HepG2 (cell line): Measurements from ENCODE around the gene CFAP119. TPM values are rescaled to one million over a fixed set of nuclear protein-coding genes. Genes with fewer than 3 reads are reported as not detected.
A peak's percentile ranks its signal among the peaks of the same experiment; 100 is the strongest.

Source experiments
- BORCS8-MEF2B ChIP-seq: sonication (generic); formaldehyde crosslinking; IDR thresholded peaks from 2 replicates; pipeline ENCODE4 v1.8.0; 2022; ENCODE audit warnings: mild to moderate bottlenecking, missing genetic modification reagents
- ELF4 ChIP-seq: sonication (generic); formaldehyde crosslinking; IDR thresholded peaks from 2 replicates; pipeline ENCODE4 v1.5.0; 2020; ENCODE audit warnings: missing genetic modification reagents, mild to moderate bottlenecking, moderate library complexity, borderline replicate concordance
- HOXA7 ChIP-seq: sonication (generic); formaldehyde crosslinking; IDR thresholded peaks from 2 replicates; pipeline ENCODE4 v1.8.1; 2022; ENCODE audit warnings: mild to moderate bottlenecking, missing genetic modification reagents, moderate library complexity
- HOXD1 ChIP-seq: sonication (generic); formaldehyde crosslinking; IDR thresholded peaks from 2 replicates; pipeline ENCODE4 v1.5.0; 2020; ENCODE audit warnings: missing genetic modification reagents
- KDM2A ChIP-seq: sonication (generic); formaldehyde crosslinking; IDR thresholded peaks from 2 replicates; pipeline ENCODE4 v1.4.0; 2020; ENCODE audit warnings: low read depth, missing genetic modification reagents, borderline replicate concordance
- KLF11 ChIP-seq: IDR thresholded peaks from 2 replicates; pipeline ENCODE4 v1.6.1; 2016; ENCODE audit warnings: missing compliant biosample characterization
- MEIS1 ChIP-seq: sonication (generic); formaldehyde crosslinking; IDR thresholded peaks from 2 replicates; pipeline ENCODE4 v1.9.0; 2021; ENCODE audit warnings: mild to moderate bottlenecking, missing genetic modification reagents, moderate library complexity, borderline replicate concordance
- MTF2 ChIP-seq: sonication (generic); formaldehyde crosslinking; IDR thresholded peaks from 2 replicates; pipeline ENCODE4 v1.5.0; 2020; ENCODE audit warnings: missing genetic modification reagents, borderline replicate concordance
- NBN ChIP-seq: fragments of 450-650 bp; conservative IDR thresholded peaks from 2 replicates; pipeline ENCODE4 v1.6.1; 2017
- SIX4 ChIP-seq: sonication (generic); formaldehyde crosslinking; IDR thresholded peaks from 2 replicates; pipeline ENCODE4 v1.4.0; 2020; ENCODE audit warnings: missing genetic modification reagents
- SSRP1 ChIP-seq: IDR thresholded peaks from 2 replicates; pipeline ENCODE4 v1.6.1; 2016; ENCODE audit warnings: control low read depth
- TOPORS ChIP-seq: sonication (generic); formaldehyde crosslinking; IDR thresholded peaks from 2 replicates; pipeline ENCODE4 v1.8.0; 2023; ENCODE audit warnings: mild to moderate bottlenecking, missing genetic modification reagents
- TRIM24 ChIP-seq: sonication (generic); formaldehyde crosslinking; IDR thresholded peaks from 2 replicates; pipeline ENCODE4 v1.8.0; 2022; ENCODE audit warnings: mild to moderate bottlenecking, missing genetic modification reagents
- U2AF2 ChIP-seq: fragments of 200-400 bp; formaldehyde crosslinking; IDR thresholded peaks from 2 replicates; pipeline ENCODE4 v1.6.1; 2017; ENCODE audit warnings: low read depth, mild to moderate bottlenecking, low read length
- XBP1 ChIP-seq: sonication (generic); formaldehyde crosslinking; IDR thresholded peaks from 2 replicates; pipeline ENCODE4 v1.5.0; 2020; ENCODE audit warnings: missing genetic modification reagents
- ZNF12 ChIP-seq: sonication (generic); formaldehyde crosslinking; IDR thresholded peaks from 2 replicates; pipeline ENCODE4 v1.5.0; 2020; ENCODE audit warnings: missing genetic modification reagents
- ZNF367 ChIP-seq: sonication (generic); formaldehyde crosslinking; IDR thresholded peaks from 2 replicates; pipeline ENCODE4 v1.4.0; 2020; ENCODE audit warnings: missing genetic modification reagents, borderline replicate concordance
- ZNF432 ChIP-seq: sonication (generic); formaldehyde crosslinking; IDR thresholded peaks from 2 replicates; pipeline ENCODE4 v1.5.0; 2020; ENCODE audit warnings: missing genetic modification reagents, mild to moderate bottlenecking, borderline replicate concordance
- ZNF557 ChIP-seq: sonication (generic); formaldehyde crosslinking; IDR thresholded peaks from 2 replicates; pipeline ENCODE4 v1.4.0; 2020; ENCODE audit warnings: missing genetic modification reagents
- ZNF670 ChIP-seq: sonication (generic); formaldehyde crosslinking; IDR thresholded peaks from 2 replicates; pipeline ENCODE4 v1.8.0; 2022; ENCODE audit warnings: mild to moderate bottlenecking, missing genetic modification reagents, borderline replicate concordance
- ZNF776 ChIP-seq: sonication (generic); formaldehyde crosslinking; IDR thresholded peaks from 2 replicates; pipeline ENCODE4 v1.4.0; 2020; ENCODE audit warnings: mild to moderate bottlenecking, missing genetic modification reagents
- ZNF780A ChIP-seq: sonication (generic); formaldehyde crosslinking; IDR thresholded peaks from 2 replicates; pipeline ENCODE4 v1.8.0; 2022; ENCODE audit warnings: mild to moderate bottlenecking, missing genetic modification reagents, moderate library complexity
- polyA plus RNA-seq, 8 experiments: library from polyadenylated mRNA; depleted of rRNA in 3 of 8; stranded (reverse) in 7 of 8; unstranded in 1 of 8; fragments of >200 nt; fragmentation: Illumina TruSeq in 4 of 8; extraction: Trizol in 4 of 8; gene quantifications; 2 replicates each; pipeline versions ENCODE4 v1.2.1 to v1.2.3, GENCODE V29; 2011 to 2016; ENCODE audit warnings: low read depth in 4 of 8, missing spikeins in 1 of 8, mixed read lengths in 1 of 8; ENCODE audit not compliant: insufficient read depth in 1 of 8
- total RNA-seq, 5 experiments: library from RNA; depleted of rRNA; stranded (reverse); fragments of >200 nt; fragmentation: Illumina TruSeq; extraction: Trizol; gene quantifications; 2 replicates each; pipeline ENCODE4 v1.2.3, GENCODE V29; 2016; ENCODE audit warnings: low read depth in 1 of 5
- TF ChIP-seq, protein P1 (sequence below): IDR thresholded peaks from 2 replicates; pipeline ENCODE4 v1.6.1; 2012; ENCODE audit warnings: low read depth, low read length, improper control_type of control experiment
- TF ChIP-seq, protein P2 (sequence below): sonication (generic); formaldehyde crosslinking; IDR thresholded peaks from 2 replicates; pipeline ENCODE4 v1.4.0; 2020; ENCODE audit warnings: missing genetic modification reagents, low read depth, mild to moderate bottlenecking, borderline replicate concordance
- TF ChIP-seq, protein P3 (sequence below): sonication (generic); formaldehyde crosslinking; IDR thresholded peaks from 2 replicates; pipeline ENCODE4 v1.8.0; 2022; ENCODE audit warnings: missing genetic modification reagents, mild to moderate bottlenecking, moderate library complexity, borderline replicate concordance
- TF ChIP-seq, protein P4 (sequence below): sonication (generic); formaldehyde crosslinking; IDR thresholded peaks from 2 replicates; pipeline ENCODE4 v1.5.0; 2020; ENCODE audit warnings: mild to moderate bottlenecking, missing genetic modification reagents, moderate library complexity

CFAP119 gene
- total and polyA plus RNA-seq, 2 of the 13 experiments (the other 11 are each of a cell fraction or from before 2014, with no cell fraction given), result 6.4 TPM

DNA sequence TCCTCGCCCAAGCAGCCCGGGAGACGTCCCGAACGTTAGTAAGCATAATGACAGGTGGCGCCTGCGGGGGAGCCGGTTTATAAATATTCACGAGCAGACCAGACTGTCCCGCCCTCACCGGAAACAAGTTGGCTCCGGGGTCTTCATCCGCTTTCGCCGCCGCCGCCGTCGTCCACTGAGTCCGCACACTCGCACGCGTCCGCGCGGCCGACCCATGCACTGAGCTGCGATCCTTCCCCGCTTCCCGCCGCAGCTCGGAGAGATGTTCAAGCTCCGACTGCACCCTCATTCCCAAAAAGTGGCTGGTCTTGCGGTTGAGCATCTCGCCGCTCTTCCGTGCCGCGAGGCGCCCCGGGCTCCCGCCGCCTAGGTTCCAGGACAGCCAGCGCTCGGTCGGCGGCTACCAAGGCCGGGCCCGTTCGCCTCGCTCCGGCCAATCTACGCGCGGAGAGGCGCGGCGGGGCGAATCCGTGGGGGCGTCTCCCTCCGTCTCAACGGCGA, 385 bp downstream of the CFAP119 start (continued):
- TF ChIP-seq, protein P1, sequence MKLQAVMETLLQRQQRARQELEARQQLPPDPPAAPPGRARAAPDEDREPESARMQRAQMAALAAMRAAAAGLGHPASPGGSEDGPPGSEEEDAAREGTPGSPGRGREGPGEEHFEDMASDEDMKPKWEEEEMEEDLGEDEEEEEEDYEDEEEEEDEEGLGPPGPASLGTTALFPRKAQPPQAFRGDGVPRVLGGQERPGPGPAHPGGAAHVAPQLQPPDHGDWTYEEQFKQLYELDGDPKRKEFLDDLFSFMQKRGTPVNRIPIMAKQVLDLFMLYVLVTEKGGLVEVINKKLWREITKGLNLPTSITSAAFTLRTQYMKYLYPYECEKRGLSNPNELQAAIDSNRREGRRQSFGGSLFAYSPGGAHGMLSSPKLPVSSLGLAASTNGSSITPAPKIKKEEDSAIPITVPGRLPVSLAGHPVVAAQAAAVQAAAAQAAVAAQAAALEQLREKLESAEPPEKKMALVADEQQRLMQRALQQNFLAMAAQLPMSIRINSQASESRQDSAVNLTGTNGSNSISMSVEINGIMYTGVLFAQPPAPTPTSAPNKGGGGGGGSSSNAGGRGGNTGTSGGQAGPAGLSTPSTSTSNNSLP, result no peak
- TF ChIP-seq KLF11 (no peak), ELF4 (CRISPR knock-in tag) (no peak), XBP1 (CRISPR knock-in tag) (no peak), ZNF780A (CRISPR knock-in tag) (peak; percentile 52), HOXD1 (CRISPR knock-in tag) (no peak), ZNF432 (CRISPR knock-in tag) (no peak), ZNF776 (CRISPR knock-in tag) (no peak), BORCS8-MEF2B (CRISPR knock-in tag) (no peak), HOXA7 (0 out of 2 replicates have a peak, but pooled peaks have one; percentile 36), ZNF12 (CRISPR knock-in tag) (no peak), TOPORS (CRISPR knock-in tag) (no peak), ZNF670 (CRISPR knock-in tag) (no peak), KDM2A (CRISPR knock-in tag) (peak; percentile 47), ZNF557 (CRISPR knock-in tag) (no peak), ZNF367 (CRISPR knock-in tag) (no peak), MEIS1 (CRISPR knock-in tag) (no peak), MTF2 (CRISPR knock-in tag) (no peak), SIX4 (CRISPR knock-in tag) (no peak), NBN (no peak), SSRP1 (no peak), TRIM24 (CRISPR knock-in tag) (no peak), U2AF2 (no peak)
- TF ChIP-seq, protein P2, sequence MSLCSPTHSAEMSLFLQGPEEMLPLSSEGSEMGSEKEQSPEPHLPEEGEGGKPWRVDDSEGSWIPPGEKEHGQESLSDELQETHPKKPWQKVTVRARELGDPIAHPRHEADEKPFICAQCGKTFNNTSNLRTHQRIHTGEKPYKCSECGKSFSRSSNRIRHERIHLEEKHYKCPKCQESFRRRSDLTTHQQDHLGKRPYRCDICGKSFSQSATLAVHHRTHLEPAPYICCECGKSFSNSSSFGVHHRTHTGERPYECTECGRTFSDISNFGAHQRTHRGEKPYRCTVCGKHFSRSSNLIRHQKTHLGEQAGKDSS (CRISPR knock-in tag), result no peak
- TF ChIP-seq, protein P3, sequence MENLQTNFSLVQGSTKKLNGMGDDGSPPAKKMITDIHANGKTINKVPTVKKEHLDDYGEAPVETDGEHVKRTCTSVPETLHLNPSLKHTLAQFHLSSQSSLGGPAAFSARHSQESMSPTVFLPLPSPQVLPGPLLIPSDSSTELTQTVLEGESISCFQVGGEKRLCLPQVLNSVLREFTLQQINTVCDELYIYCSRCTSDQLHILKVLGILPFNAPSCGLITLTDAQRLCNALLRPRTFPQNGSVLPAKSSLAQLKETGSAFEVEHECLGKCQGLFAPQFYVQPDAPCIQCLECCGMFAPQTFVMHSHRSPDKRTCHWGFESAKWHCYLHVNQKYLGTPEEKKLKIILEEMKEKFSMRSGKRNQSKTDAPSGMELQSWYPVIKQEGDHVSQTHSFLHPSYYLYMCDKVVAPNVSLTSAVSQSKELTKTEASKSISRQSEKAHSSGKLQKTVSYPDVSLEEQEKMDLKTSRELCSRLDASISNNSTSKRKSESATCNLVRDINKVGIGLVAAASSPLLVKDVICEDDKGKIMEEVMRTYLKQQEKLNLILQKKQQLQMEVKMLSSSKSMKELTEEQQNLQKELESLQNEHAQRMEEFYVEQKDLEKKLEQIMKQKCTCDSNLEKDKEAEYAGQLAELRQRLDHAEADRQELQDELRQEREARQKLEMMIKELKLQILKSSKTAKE (CRISPR knock-in tag), result no peak
- TF ChIP-seq, protein P4, sequence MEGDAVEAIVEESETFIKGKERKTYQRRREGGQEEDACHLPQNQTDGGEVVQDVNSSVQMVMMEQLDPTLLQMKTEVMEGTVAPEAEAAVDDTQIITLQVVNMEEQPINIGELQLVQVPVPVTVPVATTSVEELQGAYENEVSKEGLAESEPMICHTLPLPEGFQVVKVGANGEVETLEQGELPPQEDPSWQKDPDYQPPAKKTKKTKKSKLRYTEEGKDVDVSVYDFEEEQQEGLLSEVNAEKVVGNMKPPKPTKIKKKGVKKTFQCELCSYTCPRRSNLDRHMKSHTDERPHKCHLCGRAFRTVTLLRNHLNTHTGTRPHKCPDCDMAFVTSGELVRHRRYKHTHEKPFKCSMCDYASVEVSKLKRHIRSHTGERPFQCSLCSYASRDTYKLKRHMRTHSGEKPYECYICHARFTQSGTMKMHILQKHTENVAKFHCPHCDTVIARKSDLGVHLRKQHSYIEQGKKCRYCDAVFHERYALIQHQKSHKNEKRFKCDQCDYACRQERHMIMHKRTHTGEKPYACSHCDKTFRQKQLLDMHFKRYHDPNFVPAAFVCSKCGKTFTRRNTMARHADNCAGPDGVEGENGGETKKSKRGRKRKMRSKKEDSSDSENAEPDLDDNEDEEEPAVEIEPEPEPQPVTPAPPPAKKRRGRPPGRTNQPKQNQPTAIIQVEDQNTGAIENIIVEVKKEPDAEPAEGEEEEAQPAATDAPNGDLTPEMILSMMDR, result peak; percentile 12; the same call in 1 of the 2 replicates
